Measurements from ENCODE around the gene ESRRB.

The ESRRB gene

GRCh38 chr14:76389841-76390240, 13.9 kb downstream of the ESRRB start:
- TF ChIP-seq POLR2A (IDR thresholded peaks at IDR 0.05; ENCODE audit: extremely low read depth, insufficient read length): no peak
- no peak for TF ChIP-seq CTCF (IDR thresholded peaks at IDR 0.05; ENCODE audit: low read depth, low read length)
- no peak for TF ChIP-seq MYC (IDR thresholded peaks at IDR 0.05; ENCODE audit: low read depth, low read length)
- TF ChIP-seq MAX (IDR thresholded peaks at IDR 0.05; ENCODE audit: low read depth, low read length): no peak
- DNase-seq (ENCODE audit: low read depth): no peak

GRCh38 chr14:76390621-76391020, 14.7 kb downstream of the ESRRB start:
- no peak for TF ChIP-seq MAX (IDR thresholded peaks at IDR 0.05; ENCODE audit: low read depth, low read length)
- no peak for TF ChIP-seq POLR2A (IDR thresholded peaks at IDR 0.05; ENCODE audit: extremely low read depth, insufficient read length)
- no peak for TF ChIP-seq CTCF (IDR thresholded peaks at IDR 0.05; ENCODE audit: low read depth, low read length)
- no peak for TF ChIP-seq MYC (IDR thresholded peaks at IDR 0.05; ENCODE audit: low read depth, low read length)
- DNase-seq (ENCODE audit: low read depth): no peak
- no peak overlapping the region for H3K4me3 ChIP-seq (ENCODE audit: low read depth, low read length)

More at GRCh38 chr14:76389841-76390240, 13.9 kb downstream of the ESRRB start:
- H3K4me3 ChIP-seq (ENCODE audit: low read depth, low read length): no peak overlapping the region

GRCh38 chr14:76391981-76392690, 16.2 kb downstream of the ESRRB start:
- no peak for DNase-seq (ENCODE audit: low read depth)
- no peak for TF ChIP-seq CTCF (IDR thresholded peaks at IDR 0.05; ENCODE audit: low read depth, low read length)
- no peak for TF ChIP-seq POLR2A (IDR thresholded peaks at IDR 0.05; ENCODE audit: extremely low read depth, insufficient read length)
- no peak for TF ChIP-seq MYC (IDR thresholded peaks at IDR 0.05; ENCODE audit: low read depth, low read length)
- no peak for TF ChIP-seq MAX (IDR thresholded peaks at IDR 0.05; ENCODE audit: low read depth, low read length)
- no peak overlapping the region for H3K4me3 ChIP-seq (ENCODE audit: low read depth, low read length)

- DNase-seq (ENCODE audit: low read depth): no peak
- TF ChIP-seq MYC (IDR thresholded peaks at IDR 0.05; ENCODE audit: low read depth, low read length): no peak
- no peak for TF ChIP-seq MAX (IDR thresholded peaks at IDR 0.05; ENCODE audit: low read depth, low read length)
- no peak for TF ChIP-seq CTCF (IDR thresholded peaks at IDR 0.05; ENCODE audit: low read depth, low read length)
- no peak for TF ChIP-seq POLR2A (IDR thresholded peaks at IDR 0.05; ENCODE audit: extremely low read depth, insufficient read length)
- H3K4me3 ChIP-seq (ENCODE audit: low read depth, low read length): no peak overlapping the region
Observed at GRCh38 chr14:76394569-76394968, 18.6 kb downstream of the ESRRB start.

GRCh38 chr14:76395161-76395560, 19.2 kb downstream of the ESRRB start:
- no peak for TF ChIP-seq MYC (IDR thresholded peaks at IDR 0.05; ENCODE audit: low read depth, low read length)
- no peak for TF ChIP-seq MAX (IDR thresholded peaks at IDR 0.05; ENCODE audit: low read depth, low read length)
- TF ChIP-seq CTCF (IDR thresholded peaks at IDR 0.05; ENCODE audit: low read depth, low read length): no peak
- no peak for TF ChIP-seq POLR2A (IDR thresholded peaks at IDR 0.05; ENCODE audit: extremely low read depth, insufficient read length)
- no peak overlapping the region for H3K4me3 ChIP-seq (ENCODE audit: low read depth, low read length)
- DNase-seq (ENCODE audit: low read depth): no peak
